ENCODE data around the gene DPP6. TPM values are rescaled to one million over a fixed set of nuclear protein-coding genes. Genes with fewer than 3 reads are reported as not detected.

DPP6 gene
- total RNA-seq, 4 donors from 2014 or later, result 0.60 to 1.7 (median 1.6) TPM; not detected in 1

DNA sequence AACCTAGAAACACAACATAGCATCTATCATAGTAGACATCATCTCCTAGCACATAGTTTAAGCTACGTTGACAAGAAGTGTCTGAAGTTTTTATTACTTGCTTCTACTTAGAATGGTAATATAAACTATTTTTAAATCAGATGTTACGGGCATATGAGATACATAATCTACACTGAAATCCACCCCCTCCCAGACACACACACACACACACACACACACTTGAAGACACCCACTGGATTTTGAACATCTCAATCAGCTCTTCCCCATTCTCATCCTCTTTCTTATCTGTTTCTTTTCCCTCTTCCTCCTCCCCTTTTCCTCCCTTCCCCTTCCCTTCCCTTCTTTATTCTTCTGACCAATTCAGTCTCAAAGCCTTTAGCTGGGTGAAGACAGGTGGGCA is 774.8 kb downstream of the DPP6 start:
- no peak overlapping the region for H3K27ac ChIP-seq
- WGBS, 2 donors, result 76 to 79% methylated on average over 2 of the region's 2 CpGs

DNA sequence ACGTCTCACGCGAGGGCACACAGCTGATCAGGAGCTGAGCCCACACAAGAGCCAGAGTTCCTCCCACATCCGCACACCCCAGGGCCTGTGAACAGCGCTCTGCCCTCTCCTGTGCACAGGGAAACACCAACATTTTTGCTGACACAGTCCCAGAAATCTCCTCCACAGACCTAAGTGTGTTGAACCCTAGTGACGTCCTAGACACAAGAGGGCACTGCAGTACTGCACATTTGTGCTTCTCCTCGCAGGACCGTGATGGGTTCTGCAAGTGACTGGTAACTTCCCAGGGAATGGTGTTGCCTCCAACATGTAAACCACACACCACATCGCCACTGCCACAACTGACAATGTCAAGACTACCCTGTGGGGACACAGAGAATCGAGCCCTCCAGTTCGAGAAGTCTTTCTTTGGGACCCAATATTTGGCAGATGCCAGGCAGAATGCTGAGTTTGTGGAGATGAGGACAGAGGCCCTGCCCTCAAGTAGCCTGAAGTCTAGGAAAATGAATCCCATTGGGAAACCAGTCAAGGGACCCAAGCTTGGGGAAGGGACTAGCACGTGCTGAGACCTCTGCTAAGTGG is 780.5 kb downstream of the DPP6 start:
- no peak for DNase-seq (ENCODE audit: low spot score in 2 of 2)
- Histone ChIP-seq H3K27ac (no peak overlapping the region), H3K9me3 (peaks cover 0 to 2% (median 0%) of the 10 kb centered on the region in 4 donors), H3K4me1 (no peaks in the 10 kb centered on the region), H3K4me3 (no peak overlapping the region), H3K36me3 (no peaks in the 10 kb centered on the region), H3K27me3 (no peaks in the 10 kb centered on the region)
- 67 to 72% methylated on average over 12 of the region's 12 CpGs for WGBS, 2 donors
- TF ChIP-seq POLR2A (IDR thresholded peaks at IDR 0.05) (no peak), EP300 (IDR thresholded peaks at IDR 0.05) (no peak)
- TF ChIP-seq, protein P1, sequence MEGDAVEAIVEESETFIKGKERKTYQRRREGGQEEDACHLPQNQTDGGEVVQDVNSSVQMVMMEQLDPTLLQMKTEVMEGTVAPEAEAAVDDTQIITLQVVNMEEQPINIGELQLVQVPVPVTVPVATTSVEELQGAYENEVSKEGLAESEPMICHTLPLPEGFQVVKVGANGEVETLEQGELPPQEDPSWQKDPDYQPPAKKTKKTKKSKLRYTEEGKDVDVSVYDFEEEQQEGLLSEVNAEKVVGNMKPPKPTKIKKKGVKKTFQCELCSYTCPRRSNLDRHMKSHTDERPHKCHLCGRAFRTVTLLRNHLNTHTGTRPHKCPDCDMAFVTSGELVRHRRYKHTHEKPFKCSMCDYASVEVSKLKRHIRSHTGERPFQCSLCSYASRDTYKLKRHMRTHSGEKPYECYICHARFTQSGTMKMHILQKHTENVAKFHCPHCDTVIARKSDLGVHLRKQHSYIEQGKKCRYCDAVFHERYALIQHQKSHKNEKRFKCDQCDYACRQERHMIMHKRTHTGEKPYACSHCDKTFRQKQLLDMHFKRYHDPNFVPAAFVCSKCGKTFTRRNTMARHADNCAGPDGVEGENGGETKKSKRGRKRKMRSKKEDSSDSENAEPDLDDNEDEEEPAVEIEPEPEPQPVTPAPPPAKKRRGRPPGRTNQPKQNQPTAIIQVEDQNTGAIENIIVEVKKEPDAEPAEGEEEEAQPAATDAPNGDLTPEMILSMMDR (IDR thresholded peaks at IDR 0.05), result no peak

More for the DNA sequence above, 774.8 kb downstream of the DPP6 start:
- no peaks in the 10 kb centered on the region for H3K9me3 ChIP-seq
- TF ChIP-seq POLR2A (IDR thresholded peaks at IDR 0.05), result no peak
- TF ChIP-seq EP300 (IDR thresholded peaks at IDR 0.05), result no peak
- TF ChIP-seq, protein P1 (IDR thresholded peaks at IDR 0.05), result no peak
- no peaks in the 10 kb centered on the region for H3K27me3 ChIP-seq
- H3K4me1 ChIP-seq, result no peaks in the 10 kb centered on the region
- no peak for DNase-seq (ENCODE audit: low spot score in 2 of 2)
- H3K36me3 ChIP-seq, result no peaks in the 10 kb centered on the region
- H3K4me3 ChIP-seq, result no peak overlapping the region

DNA sequence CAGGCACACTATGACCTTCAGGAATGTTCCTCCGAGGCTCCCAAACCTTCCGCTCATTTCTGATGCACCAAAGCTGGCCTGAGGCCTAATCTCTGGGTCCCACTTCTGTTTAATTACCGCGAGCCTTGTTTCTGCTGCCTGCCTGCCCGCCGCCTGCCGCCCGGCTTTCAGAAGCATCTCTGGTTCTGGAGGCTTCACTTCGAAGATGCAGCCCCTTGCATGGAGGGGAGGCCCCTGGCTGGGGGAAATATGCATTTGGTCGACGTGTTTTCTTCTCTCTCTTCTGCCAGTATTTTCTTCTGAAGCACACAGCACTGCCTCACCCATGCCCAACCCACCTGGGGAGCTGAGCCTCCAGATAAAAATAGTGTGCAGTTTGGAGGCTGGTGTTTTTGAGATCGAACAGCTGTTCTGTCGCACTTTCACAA is 783.8 kb downstream of the DPP6 start:
- no peak for TF ChIP-seq POLR2A (IDR thresholded peaks at IDR 0.05)
- no peak for TF ChIP-seq EP300 (IDR thresholded peaks at IDR 0.05)
- TF ChIP-seq, protein P1 (IDR thresholded peaks at IDR 0.05), result no peak
- no peak for DNase-seq (ENCODE audit: low spot score in 2 of 2)
- H3K27ac ChIP-seq, result no peak overlapping the region
- no peaks in the 10 kb centered on the region for H3K27me3 ChIP-seq
- H3K4me1 ChIP-seq, result no peaks in the 10 kb centered on the region
- WGBS, 2 donors, result 72 to 77% methylated on average over 13 of the region's 13 CpGs
- H3K9me3 ChIP-seq, result peaks cover 0 to 2% (median 0%) of the 10 kb centered on the region in 4 donors
- no peak overlapping the region for H3K4me3 ChIP-seq
- no peaks in the 10 kb centered on the region for H3K36me3 ChIP-seq

DNA sequence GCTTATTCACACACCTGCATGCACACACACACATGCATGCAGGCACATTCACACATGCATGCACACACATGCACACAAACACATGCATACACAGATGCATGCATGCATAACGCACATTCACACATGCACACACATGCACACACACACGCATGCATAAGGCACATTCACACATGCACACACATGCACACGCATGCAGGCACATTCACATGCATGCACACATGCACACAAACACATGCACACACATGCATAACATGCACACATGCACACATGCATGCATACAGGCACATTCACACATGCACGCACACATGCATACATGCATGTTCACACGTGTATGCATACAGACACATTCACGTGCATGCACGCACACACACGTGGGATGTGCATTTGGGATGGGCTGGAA is 784.9 kb downstream of the DPP6 start:
- no peak for DNase-seq (ENCODE audit: low spot score in 2 of 2)
- Histone ChIP-seq H3K9me3 (peaks cover 0 to 2% (median 0%) of the 10 kb centered on the region in 4 donors), H3K4me3 (no peak overlapping the region), H3K27ac (no peak overlapping the region), H3K4me1 (no peaks in the 10 kb centered on the region), H3K36me3 (no peaks in the 10 kb centered on the region), H3K27me3 (no peaks in the 10 kb centered on the region)
- WGBS, 2 donors, result 91 to 98% methylated on average over 8 of the region's 8 CpGs
- TF ChIP-seq, protein P1 (IDR thresholded peaks at IDR 0.05), result no peak
- TF ChIP-seq EP300 (IDR thresholded peaks at IDR 0.05) (no peak), POLR2A (IDR thresholded peaks at IDR 0.05) (no peak)

DNA sequence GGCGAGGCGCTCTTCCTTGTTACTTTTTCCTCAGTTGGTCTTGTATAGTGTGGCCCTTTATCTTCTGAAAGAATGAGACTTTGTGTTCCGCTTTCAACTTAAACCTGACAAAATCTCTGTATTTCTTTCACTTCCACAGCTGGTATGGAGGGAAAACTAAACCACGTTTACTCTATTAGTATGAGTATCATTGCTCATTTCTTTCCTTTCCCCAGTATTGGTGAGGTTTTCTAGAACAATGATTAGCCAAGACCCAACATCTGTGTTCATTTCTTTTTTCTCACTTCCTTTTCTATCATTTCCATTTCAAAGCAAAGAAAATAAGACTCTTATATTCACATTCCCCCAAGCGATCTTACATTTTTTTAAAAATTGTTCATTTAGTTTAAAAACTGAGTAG is 785.4 kb downstream of the DPP6 start:
- no peaks in the 10 kb centered on the region for H3K27me3 ChIP-seq
- whole genome bisulfite sequencing, 2 donors, result 72 to 83% methylated on average over 5 of the region's 5 CpGs
- no peak overlapping the region for H3K27ac ChIP-seq
- no peaks in the 10 kb centered on the region for H3K4me1 ChIP-seq
- TF ChIP-seq, protein P1 (IDR thresholded peaks at IDR 0.05), result no peak
- TF ChIP-seq POLR2A (IDR thresholded peaks at IDR 0.05) (no peak), EP300 (IDR thresholded peaks at IDR 0.05) (no peak)
- no peaks in the 10 kb centered on the region for H3K36me3 ChIP-seq
- H3K9me3 ChIP-seq, result peaks cover 0 to 2% (median 0%) of the 10 kb centered on the region in 4 donors
- DNase-seq (ENCODE audit: low spot score in 2 of 2), result no peak
- H3K4me3 ChIP-seq, result no peak overlapping the region

Data from tibial nerve (tissue), 4 donors.